DOHH2 (cell line): ENCODE results near the gene ZNF304.

Source experiments
- EZH2phosphoT487 ChIP-seq: fragments of 200-600 bp; sonication (generic); IDR thresholded peaks from 2 replicates; pipeline ENCODE4 v1.6.1; 2017; ENCODE audit warnings: borderline replicate concordance, mild to moderate bottlenecking, antibody characterized with exemption, low read length, moderate library complexity, mixed read lengths
- TF ChIP-seq, protein P1 (sequence below): fragments of 200-600 bp; sonication (generic); IDR thresholded peaks from one replicate; pipeline ENCODE4 v1.5.1; 2014; ENCODE audit warnings: antibody characterized with exemption, mild to moderate bottlenecking, low read depth, low read length; ENCODE audit not compliant: poor library complexity, severe bottlenecking

DNA sequence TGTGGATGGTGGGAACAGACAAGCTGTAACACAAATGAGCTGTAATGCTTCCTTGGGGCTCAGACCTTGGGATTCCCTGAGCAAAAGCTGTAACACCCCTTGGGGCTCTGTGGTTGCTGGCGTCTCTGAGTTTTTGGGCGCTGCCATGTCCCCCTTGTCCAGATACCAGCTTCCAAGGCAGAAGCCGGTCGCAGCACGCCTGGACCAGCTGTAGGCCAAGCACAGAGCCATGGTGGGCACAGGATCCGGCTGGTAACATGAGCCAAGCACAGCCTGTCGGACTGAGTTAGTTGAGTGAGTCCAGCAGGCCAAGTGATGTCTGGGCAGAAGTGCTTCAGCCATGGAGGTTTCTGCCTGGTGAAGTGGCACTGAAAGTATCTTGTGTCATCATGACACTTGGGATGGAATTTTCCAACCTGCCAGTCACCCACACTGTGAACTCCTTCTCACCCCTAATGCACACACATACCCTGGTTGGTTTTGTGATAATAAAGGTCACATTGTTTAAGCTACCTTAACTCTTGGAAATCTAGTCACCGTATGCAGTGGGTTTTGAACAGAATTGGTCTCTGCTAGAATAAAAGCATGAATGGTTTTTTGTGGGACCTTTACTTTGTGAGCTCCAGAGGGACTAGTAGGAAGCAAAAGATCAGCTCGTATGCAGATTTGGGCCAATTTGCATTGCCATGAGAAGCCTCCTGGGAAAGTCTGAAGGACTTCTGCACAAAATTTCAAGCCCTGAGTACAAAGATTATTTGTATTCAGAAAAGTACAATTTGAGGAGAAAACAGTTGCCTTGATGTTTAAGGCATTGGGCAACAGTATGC, 52.9 kb downstream of the ZNF304 start:
- TF ChIP-seq, protein P1, sequence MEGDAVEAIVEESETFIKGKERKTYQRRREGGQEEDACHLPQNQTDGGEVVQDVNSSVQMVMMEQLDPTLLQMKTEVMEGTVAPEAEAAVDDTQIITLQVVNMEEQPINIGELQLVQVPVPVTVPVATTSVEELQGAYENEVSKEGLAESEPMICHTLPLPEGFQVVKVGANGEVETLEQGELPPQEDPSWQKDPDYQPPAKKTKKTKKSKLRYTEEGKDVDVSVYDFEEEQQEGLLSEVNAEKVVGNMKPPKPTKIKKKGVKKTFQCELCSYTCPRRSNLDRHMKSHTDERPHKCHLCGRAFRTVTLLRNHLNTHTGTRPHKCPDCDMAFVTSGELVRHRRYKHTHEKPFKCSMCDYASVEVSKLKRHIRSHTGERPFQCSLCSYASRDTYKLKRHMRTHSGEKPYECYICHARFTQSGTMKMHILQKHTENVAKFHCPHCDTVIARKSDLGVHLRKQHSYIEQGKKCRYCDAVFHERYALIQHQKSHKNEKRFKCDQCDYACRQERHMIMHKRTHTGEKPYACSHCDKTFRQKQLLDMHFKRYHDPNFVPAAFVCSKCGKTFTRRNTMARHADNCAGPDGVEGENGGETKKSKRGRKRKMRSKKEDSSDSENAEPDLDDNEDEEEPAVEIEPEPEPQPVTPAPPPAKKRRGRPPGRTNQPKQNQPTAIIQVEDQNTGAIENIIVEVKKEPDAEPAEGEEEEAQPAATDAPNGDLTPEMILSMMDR: no peak
- TF ChIP-seq EZH2phosphoT487: no peak
